Right lobe of liver (tissue), 6 donors: Measurements from ENCODE around the gene TEX264. TPM values are rescaled to one million over a fixed set of nuclear protein-coding genes. Genes with fewer than 3 reads are reported as not detected.
A peak's percentile ranks its signal among the peaks of the same experiment; 100 is the strongest.

Experiments used
- ATAC-seq, 4 donors: fragments of 200-7000 bp; cut with Tn5 transposase; one replicate each; pipeline ENCODE4 v1.9.1; 2020; ENCODE audit warnings: mild to moderate bottlenecking in 4 of 4, moderate library complexity in 4 of 4
- DNase-seq, 3 donors: peaks; one replicate each; pipeline ENCODE4 v3.0.0-alpha.2; 2020
- H3K27ac ChIP-seq, 3 donors: fragments of 200-600 bp; one replicate each; pipeline ENCODE4 v1.8.0; 2022
- H3K27me3 ChIP-seq, 2 donors: fragments of 200-600 bp; one replicate each; pipeline ENCODE4 v1.8.0; 2022
- H3K36me3 ChIP-seq, 4 donors: fragments of 200-600 bp; sonication (generic) in 1 of 4; one replicate each; pipeline versions ENCODE4 v1.5.1 to v1.8.0; 2017 to 2022; ENCODE audit warnings: control low read depth in 1 of 4
- H3K4me1 ChIP-seq, 4 donors: fragments of 200-600 bp; sonication (generic) in 1 of 4; one replicate each; pipeline versions ENCODE4 v1.5.1 to v1.8.0; 2017 to 2022; ENCODE audit warnings: control low read depth in 1 of 4
- H3K4me3 ChIP-seq, 3 donors: fragments of 200-600 bp; one replicate each; pipeline ENCODE4 v1.8.0; 2022
- H3K9me3 ChIP-seq, 4 donors: fragments of 200-600 bp; sonication (generic) in 1 of 4; one replicate each; pipeline versions ENCODE4 v1.5.1 to v1.8.0; 2017 to 2022; ENCODE audit warnings: control low read depth in 1 of 4
- POLR2A ChIP-seq: fragments of 450-650 bp; IDR thresholded peaks from one replicate; pipeline ENCODE4 v1.6.1; 2017; ENCODE audit warnings: antibody characterized with exemption, mild to moderate bottlenecking
- WGBS: methylation state at CpG from one replicate; pipeline ENCODE4 v1.1.6; 2018; ENCODE audit warnings: low coverage, low lambda C conversion rate; ENCODE audit not compliant: insufficient coverage; ENCODE audit errors: missing lambda C conversion rate; 5-methylcytosine and 5-hydroxymethylcytosine counted together
- intact Hi-C, 2 donors: fragments of 100-400 bp; cut with DNase I; formaldehyde crosslinking; loops; one replicate each; pipeline versions ENCODE4 v1.11.2 to v1.14.1; 2022
- total RNA-seq, 6 experiments: library from RNA; depleted of rRNA in 2 of 6; stranded (reverse); fragments of >200 nt in 2 of 6; fragmentation: NEBNext Ultra II Directional in 3 of 6; extraction: Animal tissue kit (Norgen Biotek cat#: 25700) in 3 of 6; gene quantifications; one replicate each; pipeline versions ENCODE4 v1.1.0 to v1.2.4, GENCODE V29; 2016 to 2023
- TF ChIP-seq, protein P1 (sequence below), 4 donors: fragments of 200-600 bp in 3 of 4; fragments of 450-650 bp in 1 of 4; IDR thresholded peaks; one replicate each; pipeline versions ENCODE4 v1.5.1 to v1.8.0; 2016 to 2022; ENCODE audit warnings: antibody characterized with exemption in 4 of 4, mild to moderate bottlenecking in 2 of 4
- donor health status: DM: no; HTN: yes; CAD: no.
- donor health status: DM: no; HTN: no; CAD: no.
- donor health status: DM: no; HTN: no; CAD: no.
- donor health status: DM: no; HTN: yes; CAD: no.
- donor health status: DM: no; HTN: yes; CAD: no.

TEX264 gene
- total RNA-seq, 6 experiments from 2014 or later: 26.5 to 67.0 (median 40.8) TPM

DNA sequence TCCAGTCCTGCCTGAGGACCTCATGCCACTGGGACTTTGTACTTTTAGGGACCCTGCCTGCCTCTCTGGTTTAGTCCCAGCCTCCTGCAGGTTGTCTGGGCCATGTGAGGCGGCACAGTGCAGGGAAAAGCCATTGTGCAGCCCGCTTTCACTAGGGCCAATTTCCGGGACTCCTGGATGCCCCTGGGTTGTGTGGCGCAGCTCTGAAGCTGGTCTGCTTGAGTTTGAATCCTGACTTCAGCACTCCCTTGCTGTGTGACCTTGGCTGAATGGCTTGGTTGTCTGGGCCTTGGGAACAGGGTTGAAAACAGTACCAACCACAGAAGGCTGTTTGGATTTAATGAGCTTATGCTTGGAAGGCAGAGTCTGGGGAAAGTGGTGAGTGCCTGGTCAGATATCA, 8.3 kb downstream of the TEX264 start:
- H3K27me3 ChIP-seq: no peaks in the 10 kb centered on the region
- TF ChIP-seq POLR2A: no peak
- H3K36me3 ChIP-seq: peaks cover 0 to 7% (median under 1%) of the 10 kb centered on the region in 4 donors
- ATAC-seq (no peak), DNase-seq (peak in 1 of 3 donors; percentile 19)
- H3K27ac ChIP-seq: no peak overlapping the region
- H3K9me3 ChIP-seq: no peaks in the 10 kb centered on the region
- WGBS: 88% methylated on average over 4 of the region's 4 CpGs
- peaks cover 0 to 14% (median 5%) of the 10 kb centered on the region in 4 donors for H3K4me1 ChIP-seq
- H3K4me3 ChIP-seq: no peak overlapping the region
- intact Hi-C loops: no loop called here

DNA sequence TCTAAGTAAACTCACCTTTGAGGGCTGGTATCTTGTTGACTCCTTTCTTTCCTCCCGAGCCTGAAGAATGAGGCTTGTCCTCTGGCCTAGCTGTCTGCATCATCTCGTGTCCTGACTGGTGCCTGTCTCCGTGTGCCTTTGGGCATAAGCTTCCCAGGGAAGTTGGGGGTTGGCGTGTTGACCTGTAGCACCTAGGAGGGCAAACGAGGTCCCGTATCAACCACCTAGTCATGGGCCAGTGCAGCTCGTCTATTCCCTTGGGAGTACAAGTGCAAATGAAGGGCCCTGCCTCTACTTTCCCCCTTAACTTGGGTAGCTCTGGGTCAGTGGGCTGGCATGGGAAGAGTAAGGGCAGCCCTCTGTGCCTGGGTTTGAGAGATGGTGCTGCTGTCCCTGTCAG, 8.7 kb downstream of the TEX264 start:
- peaks cover 0 to 9% (median 3%) of the 10 kb centered on the region in 4 donors for H3K36me3 ChIP-seq
- no peak overlapping the region for H3K4me3 ChIP-seq
- intact Hi-C loops: loop anchor here in 1 of 2 donors (5.0 kb wide), 1 partner anchor 177 kb away; the partner anchor contains the start of gene DCAF1
- TF ChIP-seq, protein P1, sequence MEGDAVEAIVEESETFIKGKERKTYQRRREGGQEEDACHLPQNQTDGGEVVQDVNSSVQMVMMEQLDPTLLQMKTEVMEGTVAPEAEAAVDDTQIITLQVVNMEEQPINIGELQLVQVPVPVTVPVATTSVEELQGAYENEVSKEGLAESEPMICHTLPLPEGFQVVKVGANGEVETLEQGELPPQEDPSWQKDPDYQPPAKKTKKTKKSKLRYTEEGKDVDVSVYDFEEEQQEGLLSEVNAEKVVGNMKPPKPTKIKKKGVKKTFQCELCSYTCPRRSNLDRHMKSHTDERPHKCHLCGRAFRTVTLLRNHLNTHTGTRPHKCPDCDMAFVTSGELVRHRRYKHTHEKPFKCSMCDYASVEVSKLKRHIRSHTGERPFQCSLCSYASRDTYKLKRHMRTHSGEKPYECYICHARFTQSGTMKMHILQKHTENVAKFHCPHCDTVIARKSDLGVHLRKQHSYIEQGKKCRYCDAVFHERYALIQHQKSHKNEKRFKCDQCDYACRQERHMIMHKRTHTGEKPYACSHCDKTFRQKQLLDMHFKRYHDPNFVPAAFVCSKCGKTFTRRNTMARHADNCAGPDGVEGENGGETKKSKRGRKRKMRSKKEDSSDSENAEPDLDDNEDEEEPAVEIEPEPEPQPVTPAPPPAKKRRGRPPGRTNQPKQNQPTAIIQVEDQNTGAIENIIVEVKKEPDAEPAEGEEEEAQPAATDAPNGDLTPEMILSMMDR (IDR thresholded peaks at IDR 0.05): no peak
- no peak for TF ChIP-seq POLR2A
- H3K4me1 ChIP-seq: peaks cover 0 to 14% (median 5%) of the 10 kb centered on the region in 4 donors
- 90% methylated on average over 6 of the region's 7 CpGs for WGBS
- peak in 1 of 3 donors; percentile 16 for DNase-seq
- H3K9me3 ChIP-seq: no peaks in the 10 kb centered on the region
- H3K27ac ChIP-seq: no peak overlapping the region
- no peak for ATAC-seq
- H3K27me3 ChIP-seq: no peaks in the 10 kb centered on the region

DNA sequence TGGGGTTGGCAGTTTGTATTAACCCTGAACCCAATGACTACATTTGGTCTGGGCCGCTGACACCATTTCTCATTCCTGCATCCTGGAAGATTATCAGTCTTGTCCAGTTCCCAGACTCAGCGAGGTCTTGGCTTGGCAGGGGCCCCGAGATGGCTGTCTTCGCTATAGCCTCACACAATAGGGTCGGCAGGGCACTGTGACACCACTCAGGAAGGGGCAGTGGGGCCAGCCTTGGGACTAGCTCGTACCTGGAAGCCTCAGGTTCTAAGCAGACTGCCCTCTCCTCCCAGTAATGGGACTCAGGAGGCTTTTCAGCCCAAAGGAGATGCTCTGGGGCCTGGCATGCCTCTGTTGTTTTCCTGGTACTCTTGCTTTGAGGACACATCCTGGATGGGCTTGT, 9.1 kb downstream of the TEX264 start:
- Histone ChIP-seq H3K27ac (no peak overlapping the region), H3K36me3 (peaks cover 0 to 9% (median 5%) of the 10 kb centered on the region in 4 donors), H3K9me3 (no peaks in the 10 kb centered on the region), H3K27me3 (no peaks in the 10 kb centered on the region), H3K4me1 (peaks cover 0 to 14% (median 5%) of the 10 kb centered on the region in 4 donors), H3K4me3 (no peak overlapping the region)
- intact Hi-C loops: loop anchor here in 1 of 2 donors (5.0 kb wide), 1 partner anchor 178 kb away; the partner anchor contains the start of gene DCAF1
- peak in 2 of 3 donors; percentile 16 to 22 for DNase-seq
- no peak for ATAC-seq
- no CpG with 5 or more reads among the region's 6 CpGs for WGBS
- TF ChIP-seq, protein P1 (IDR thresholded peaks at IDR 0.05): no peak
- no peak for TF ChIP-seq POLR2A

DNA sequence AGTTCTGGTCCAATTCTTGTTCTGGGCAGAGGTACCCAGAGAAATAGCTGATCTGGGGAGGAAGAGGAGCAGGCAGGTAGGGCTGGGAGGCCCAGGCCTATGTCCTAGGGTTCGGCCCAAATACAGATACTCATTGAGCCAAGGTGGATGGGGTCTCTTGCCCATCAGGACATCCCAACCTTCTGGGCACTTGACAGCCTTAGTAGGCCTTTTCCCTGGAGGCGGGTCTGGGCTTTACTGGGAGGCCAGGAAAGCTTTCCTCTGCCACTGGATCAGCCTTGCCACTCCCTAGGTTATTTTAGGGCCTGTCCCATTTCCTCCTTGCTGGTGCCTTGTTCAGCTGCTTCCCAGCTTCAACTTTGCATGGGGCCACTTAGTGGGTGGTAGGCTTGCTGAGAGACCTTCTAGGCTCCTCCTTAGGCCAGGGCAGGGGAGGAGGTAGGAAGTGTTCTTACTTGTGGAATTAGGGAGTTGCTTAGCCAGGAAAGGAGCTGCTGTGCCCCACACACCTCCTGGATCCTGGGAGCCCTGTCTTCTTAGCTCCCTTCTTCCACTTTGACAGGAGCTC, 9.7 kb downstream of the TEX264 start:
- intact Hi-C loops: loop anchor here in 1 of 2 donors (5.0 kb wide), 1 partner anchor 178 kb away; the partner anchor contains the start of gene DCAF1
- peak in 1 of 3 donors; percentile 21 for DNase-seq

DNA sequence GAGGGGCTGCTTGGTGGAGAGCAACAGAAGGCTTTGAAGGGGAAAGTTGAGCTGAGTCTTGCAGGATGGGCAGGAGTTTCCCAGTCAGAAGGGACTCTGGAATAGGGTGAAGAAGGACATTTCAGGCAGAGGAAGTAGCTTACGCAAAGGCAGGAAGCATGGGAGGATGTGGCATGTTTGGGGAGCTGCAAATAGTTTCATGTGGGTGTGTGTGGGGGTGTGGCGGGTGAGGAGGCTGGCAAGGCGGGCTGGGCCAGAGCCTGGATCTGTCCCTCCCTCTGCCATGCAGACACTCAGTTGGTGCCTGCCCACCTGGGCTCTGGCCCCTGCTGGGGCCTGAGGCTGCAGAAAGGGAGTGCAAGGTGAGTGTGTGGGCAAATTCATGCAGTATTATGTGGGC, 10.4 kb downstream of the TEX264 start:
- H3K36me3 ChIP-seq: peaks cover 0 to 15% (median 7%) of the 10 kb centered on the region in 4 donors
- intact Hi-C loops: loop anchor here in 1 of 2 donors (5.0 kb wide), 1 partner anchor 179 kb away; the partner anchor contains the start of gene DCAF1

More for the DNA sequence above, 9.7 kb downstream of the TEX264 start:
- no peak for ATAC-seq
- Histone ChIP-seq H3K27me3 (no peaks in the 10 kb centered on the region), H3K4me3 (no peak overlapping the region), H3K27ac (no peak overlapping the region), H3K36me3 (peaks cover 0 to 14% (median 7%) of the 10 kb centered on the region in 4 donors), H3K4me1 (peaks cover 0 to 14% (median 5%) of the 10 kb centered on the region in 4 donors), H3K9me3 (no peaks in the 10 kb centered on the region)
- WGBS: no CpG with 5 or more reads among the region's 2 CpGs
- TF ChIP-seq, protein P1 (IDR thresholded peaks at IDR 0.05): no peak
- no peak for TF ChIP-seq POLR2A

More for the DNA sequence above, 10.4 kb downstream of the TEX264 start:
- Histone ChIP-seq H3K4me3 (no peak overlapping the region), H3K27ac (no peak overlapping the region), H3K9me3 (no peaks in the 10 kb centered on the region), H3K27me3 (no peaks in the 10 kb centered on the region), H3K4me1 (peaks cover 0 to 14% (median 5%) of the 10 kb centered on the region in 4 donors)
- ATAC-seq (peak; percentile 38 to 52 (median 41)), DNase-seq (peak in 1 of 3 donors; percentile 53)
- WGBS: 19% methylated on average over 3 of the region's 3 CpGs
- TF ChIP-seq, protein P1 (IDR thresholded peaks at IDR 0.05): no peak
- TF ChIP-seq POLR2A: no peak
